ENCODE results near the gene MIDN. TPM values are rescaled to one million over a fixed set of nuclear protein-coding genes. Genes with fewer than 3 reads are reported as not detected.

The MIDN gene
- total and polyA plus RNA-seq, 2 of the 4 experiments (the other 2 are of a cell fraction): 2.5 to 26.0 TPM

GRCh38 chr19:1218751-1219567 lies 29.4 kb upstream of the MIDN start:
- ChIA-PET CTCF (no interaction called here), POLR2A (ENCODE audit: unreplicated experiment) (no interaction called here)
- ATAC-seq (ENCODE audit: low read depth) (no peak), DNase-seq (no peak)
- Histone ChIP-seq H2AFZ (replicated peaks; ENCODE audit: low read length, poor library complexity) (no peak overlapping the region), H3K9me1 (ENCODE audit: insufficient read depth, low read length) (peaks cover 11% of the 10 kb centered on the region), H3K4ac (ENCODE audit: low read depth, low read length) (no peak overlapping the region), H3K4me1 (ENCODE audit: control insufficient read depth, insufficient read depth, low read length) (peaks cover 15% of the 10 kb centered on the region), H3K9ac (ENCODE audit: low read depth, low read length) (no peak overlapping the region), H2AK9ac (replicated peaks; ENCODE audit: low read depth, low read length, poor library complexity) (peak overlapping the region; percentile 65), H2BK20ac (ENCODE audit: low read depth, low read length) (no peak overlapping the region), H3K18ac (ENCODE audit: low read depth, low read length) (no peak overlapping the region), H2BK5ac (ENCODE audit: low read depth, low read length, poor library complexity, severe bottlenecking) (no peak overlapping the region), H2AK5ac (ENCODE audit: low read depth, low read length) (0 out of 2 replicates have a peak overlapping the region, but pooled peaks have one; percentile 12), H3K27ac (ENCODE audit: insufficient read depth, low read length) (no peak overlapping the region), H3K4me3 (ENCODE audit: insufficient read depth, low read depth, low read length) (no peak overlapping the region), H4K5ac (ENCODE audit: low read depth, low read length) (no peak overlapping the region), H3K27me3 (ENCODE audit: control insufficient read depth, insufficient read depth, low read length) (no peaks in the 10 kb centered on the region), H3K56ac (ENCODE audit: extremely low read depth, insufficient read depth, low read length) (no peak overlapping the region), H3K9me3 (ENCODE audit: control insufficient read depth, insufficient read depth, low read length) (no peaks in the 10 kb centered on the region), H4K20me1 (ENCODE audit: insufficient read depth, low read length) (peaks cover 53% of the 10 kb centered on the region), H3K23ac (ENCODE audit: low read depth, low read length) (no peak overlapping the region), H3K36me3 (ENCODE audit: control insufficient read depth, insufficient read depth, low read length) (peaks cover 34% of the 10 kb centered on the region; the same call in 1 of the 2 replicates), H2BK120ac (ENCODE audit: low read depth, low read length) (no peak overlapping the region), H4K8ac (ENCODE audit: low read depth in 2 of 2, low read length in 2 of 2) (no peak overlapping the region), H3K14ac (replicated peaks; ENCODE audit: low read depth, low read length) (no peak overlapping the region), H3K79me1 (ENCODE audit: low read depth in 1 of 2, low read length in 2 of 2) (peaks cover 18 to 76% of the 10 kb centered on the region in 2 experiments; a peak in 3 of 4 replicates), H4K91ac (ENCODE audit: insufficient read depth, low read depth, low read length) (no peak overlapping the region), H3K4me2 (ENCODE audit: low read depth, low read length) (no peak overlapping the region), H2BK15ac (ENCODE audit: low read depth, low read length) (no peak overlapping the region)
- dilution Hi-C loops (cut with HindIII; ENCODE audit: low sequenced_read_pairs, unreplicated experiment): no loop called here
- no TSS peak for BruUV-seq (replicated peaks)
- 94% methylated on average over 24 of the region's 37 CpGs; no CpG with 5 or more reads in 1 of the 2 experiments for WGBS, 2 experiments (ENCODE audit: extremely low coverage in 2 of 2, insufficient read length in 1 of 2)
- intact Hi-C loops (cut with micrococcal nuclease): no loop called here
- in situ Hi-C loops (cut with MboI; ENCODE audit: low sequenced_read_pairs): no loop called here
- TF ChIP-seq ELK1 (IDR thresholded peaks at IDR 0.05; ENCODE audit: borderline replicate concordance, low read depth, low read length) (no peak), CHD1 (IDR thresholded peaks at IDR 0.05; ENCODE audit: low read depth, low read length) (no peak), RCOR1 (IDR thresholded peaks at IDR 0.05; ENCODE audit: insufficient replicate concordance, low read length) (no peak), FOS (IDR thresholded peaks at IDR 0.05; ENCODE audit: low read depth, low read length) (no peak), MXI1 (IDR thresholded peaks at IDR 0.05; ENCODE audit: borderline replicate concordance, low read depth, low read length) (no peak), POLR2A (IDR thresholded peaks at IDR 0.05; ENCODE audit: low read depth, low read length) (no peak; the same call in 1 of the 2 replicates), CEBPB (IDR thresholded peaks at IDR 0.05; ENCODE audit: low read depth, low read length) (no peak), RFX5 (IDR thresholded peaks at IDR 0.05; ENCODE audit: low read depth, low read length) (no peak), MAZ (IDR thresholded peaks at IDR 0.05; ENCODE audit: borderline replicate concordance, low read depth, low read length) (no peak), SMC3 (IDR thresholded peaks at IDR 0.05; ENCODE audit: low read depth, low read length) (no peak), RAD21 (IDR thresholded peaks at IDR 0.05; ENCODE audit: low read length) (no peak), USF2 (IDR thresholded peaks at IDR 0.05; ENCODE audit: low read depth, low read length) (no peak), NFE2L2 (IDR thresholded peaks at IDR 0.05; ENCODE audit: low read depth, low read length) (no peak), MAFK (IDR thresholded peaks at IDR 0.05; ENCODE audit: low read depth, low read length) (no peak), BHLHE40 (IDR thresholded peaks at IDR 0.05; ENCODE audit: low read depth, low read length) (no peak)
